GM19099 (cell line): ENCODE results near the gene ITGB4.

Source experiments
- POLR2A ChIP-seq: IDR thresholded peaks from 3 replicates; pipeline ENCODE4 v1.6.1; 2011; ENCODE audit warnings: low read depth; ENCODE audit not compliant: insufficient read length; ENCODE audit errors: extremely low read depth

ITGB4 gene

DNA sequence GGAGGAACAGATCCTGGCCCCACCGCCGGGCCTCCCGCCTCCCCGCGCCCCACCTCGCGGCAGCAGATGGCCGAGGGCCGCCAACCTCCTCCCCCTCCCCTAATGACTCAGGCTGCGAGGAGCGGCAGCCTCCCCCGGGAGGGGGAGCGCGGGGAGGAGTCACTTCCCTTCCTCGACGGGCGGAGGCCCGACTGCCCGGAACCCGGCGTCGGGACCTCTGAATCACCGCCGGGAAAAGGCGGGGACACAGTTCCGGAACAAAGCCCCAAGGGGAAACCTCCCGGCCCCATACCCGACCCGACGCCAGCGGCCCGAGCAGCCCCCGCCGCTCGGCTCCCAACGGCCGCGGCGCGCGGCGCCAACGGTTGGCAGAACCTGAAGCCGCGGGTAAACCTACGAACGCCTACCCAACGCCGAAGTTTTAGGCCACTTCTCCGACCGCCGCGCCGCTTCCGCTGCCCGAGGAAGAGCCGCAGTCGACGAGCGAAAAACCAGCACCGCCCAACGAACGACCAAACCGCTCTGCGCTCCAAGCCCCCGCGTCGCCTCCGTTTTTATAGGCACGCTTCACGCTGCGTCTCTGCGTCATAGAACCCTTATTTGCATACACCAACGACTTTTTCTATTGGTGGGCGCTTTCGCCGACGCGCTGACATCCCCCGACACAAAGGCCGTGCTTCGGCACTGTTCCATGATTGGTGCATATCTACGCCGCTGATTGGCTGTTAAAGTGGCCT lies 58.2 kb downstream of the ITGB4 start:
- TF ChIP-seq POLR2A, result peak; percentile 100

DNA sequence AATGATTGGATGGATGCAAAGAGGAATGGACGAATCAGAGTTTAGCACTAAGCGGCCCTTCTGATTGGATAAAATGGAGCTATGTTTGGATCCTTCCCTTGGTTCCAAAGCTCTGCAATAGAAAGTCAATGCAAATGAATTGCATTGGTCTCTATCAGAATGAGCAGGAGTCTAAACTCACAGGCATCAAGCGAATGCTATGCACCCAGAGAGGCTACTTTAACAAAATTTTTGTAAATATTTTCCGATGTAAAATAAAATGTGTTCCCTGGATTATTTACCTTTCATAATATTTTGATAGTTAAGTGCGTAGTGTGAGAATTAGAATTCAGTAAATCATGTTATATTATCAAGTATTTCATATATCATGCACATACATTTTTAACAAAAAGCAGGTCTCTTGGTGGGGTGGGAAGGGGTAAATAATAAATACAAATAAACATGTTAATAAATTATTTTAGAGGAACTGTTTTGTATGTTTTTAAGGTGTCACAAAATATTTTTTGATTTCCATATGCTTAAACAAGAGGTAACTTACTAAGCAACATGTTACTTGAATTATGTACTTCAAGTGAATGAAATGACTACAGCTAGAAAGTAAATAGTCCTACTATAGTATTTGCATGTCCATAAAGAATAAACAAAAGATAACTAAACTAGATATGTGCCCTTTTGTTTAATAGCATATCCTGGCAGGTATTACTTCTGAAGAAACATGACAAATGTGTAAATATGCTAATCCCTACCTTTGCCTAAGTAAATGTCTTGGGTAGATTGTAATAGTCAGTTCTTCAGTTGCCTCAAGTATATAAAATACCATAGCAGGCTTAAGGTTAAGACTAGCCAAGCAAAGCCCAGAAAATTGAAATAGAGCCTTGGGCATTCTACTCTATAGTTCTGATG lies 59.0 kb downstream of the ITGB4 start:
- no peak for TF ChIP-seq POLR2A

DNA sequence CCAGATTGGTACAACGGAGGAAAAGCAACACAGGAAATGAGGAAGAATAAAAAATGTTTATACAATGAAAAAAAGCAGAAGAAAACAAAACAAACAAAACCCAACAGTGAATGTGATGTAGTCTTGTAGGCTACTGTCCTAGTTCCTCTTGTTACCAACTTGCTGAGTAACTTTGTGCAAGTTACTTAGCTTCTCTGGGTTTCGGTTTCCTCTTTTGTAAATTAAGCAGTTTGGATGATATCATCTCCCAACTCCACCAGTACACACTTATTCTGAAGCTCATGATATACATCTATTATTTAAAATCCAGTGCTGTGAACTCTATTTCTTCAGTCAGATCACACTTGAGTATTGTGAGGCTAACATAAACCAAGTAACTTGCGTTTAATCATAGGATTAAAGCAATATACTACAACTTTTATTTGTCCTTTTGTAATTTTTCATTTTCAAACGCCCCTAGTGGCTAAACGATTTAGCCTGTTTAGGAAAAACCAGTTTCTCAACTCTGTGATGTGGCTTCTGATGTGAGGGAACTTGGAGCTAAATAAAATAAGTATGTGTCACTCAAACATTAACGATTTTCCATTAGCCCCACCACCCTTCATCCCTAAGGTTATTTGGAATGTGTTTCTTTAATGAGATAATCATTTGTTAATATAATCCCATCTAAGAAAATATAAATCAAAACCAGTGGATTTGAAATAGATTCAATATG lies 62.0 kb downstream of the ITGB4 start:
- TF ChIP-seq POLR2A, result no peak

DNA sequence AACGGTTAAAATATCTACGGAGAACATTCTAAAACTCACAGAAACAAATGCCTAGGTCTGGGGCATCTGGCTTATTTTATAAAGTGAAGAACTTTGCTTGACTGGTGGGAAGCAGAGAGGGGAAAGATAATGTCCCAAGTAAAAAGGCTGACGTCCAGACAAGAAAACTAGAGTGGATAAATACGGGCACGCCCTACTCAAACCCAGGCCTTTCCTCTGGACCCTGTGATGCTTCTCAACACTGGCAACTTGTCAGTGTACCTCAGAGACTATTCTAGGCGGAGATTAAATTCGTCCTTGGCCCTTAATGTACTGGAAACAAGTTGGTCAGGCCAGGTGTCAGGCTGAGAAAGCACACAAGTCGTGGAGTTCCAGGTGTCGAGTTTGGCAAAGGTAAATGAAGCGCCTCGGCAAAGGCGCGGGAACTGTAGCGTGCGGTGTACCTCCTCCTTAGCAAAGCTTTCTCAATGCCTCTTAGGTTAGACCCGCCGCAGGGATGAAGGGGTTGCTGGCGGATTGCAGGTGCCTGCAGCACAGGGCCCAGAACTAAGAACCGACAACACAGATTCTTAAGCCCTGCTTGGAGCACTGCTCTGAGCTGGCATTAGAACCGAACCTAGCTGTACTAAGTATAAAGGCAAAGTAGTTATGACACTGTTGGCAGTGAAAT lies 62.7 kb downstream of the ITGB4 start:
- no peak for TF ChIP-seq POLR2A

DNA sequence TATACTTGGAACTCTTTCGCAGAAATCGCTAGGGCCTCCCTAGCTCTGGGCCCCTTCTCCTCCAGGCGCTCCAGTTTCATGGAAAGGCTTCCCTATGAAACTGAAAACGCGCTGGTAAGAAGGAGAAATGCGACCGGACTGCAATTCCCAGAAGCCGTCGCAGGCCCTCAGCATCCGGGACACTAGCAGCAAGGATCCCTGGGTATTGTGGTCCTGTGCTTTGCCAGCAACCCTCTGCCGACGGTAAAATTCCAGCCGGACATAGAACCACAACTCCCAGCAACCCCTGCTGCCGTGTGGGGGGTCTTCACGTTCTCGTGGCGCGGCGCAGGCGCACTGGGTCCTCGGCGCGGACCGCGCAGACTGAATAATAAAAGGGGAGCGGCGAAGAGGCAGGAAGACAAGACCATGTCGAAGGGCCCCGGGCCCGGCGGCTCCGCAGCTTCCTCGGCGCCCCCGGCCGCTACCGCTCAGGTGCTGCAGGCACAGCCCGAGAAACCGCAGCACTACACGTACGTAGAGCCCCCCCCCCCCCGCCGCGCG lies 63.3 kb downstream of the ITGB4 start, which contains the start of gene UNK:
UNK (plus strand) TSS at position 334 of the 543 bp plus-strand sequence; CDS start at position 409, 75 bp downstream.
- no peak for TF ChIP-seq POLR2A

DNA sequence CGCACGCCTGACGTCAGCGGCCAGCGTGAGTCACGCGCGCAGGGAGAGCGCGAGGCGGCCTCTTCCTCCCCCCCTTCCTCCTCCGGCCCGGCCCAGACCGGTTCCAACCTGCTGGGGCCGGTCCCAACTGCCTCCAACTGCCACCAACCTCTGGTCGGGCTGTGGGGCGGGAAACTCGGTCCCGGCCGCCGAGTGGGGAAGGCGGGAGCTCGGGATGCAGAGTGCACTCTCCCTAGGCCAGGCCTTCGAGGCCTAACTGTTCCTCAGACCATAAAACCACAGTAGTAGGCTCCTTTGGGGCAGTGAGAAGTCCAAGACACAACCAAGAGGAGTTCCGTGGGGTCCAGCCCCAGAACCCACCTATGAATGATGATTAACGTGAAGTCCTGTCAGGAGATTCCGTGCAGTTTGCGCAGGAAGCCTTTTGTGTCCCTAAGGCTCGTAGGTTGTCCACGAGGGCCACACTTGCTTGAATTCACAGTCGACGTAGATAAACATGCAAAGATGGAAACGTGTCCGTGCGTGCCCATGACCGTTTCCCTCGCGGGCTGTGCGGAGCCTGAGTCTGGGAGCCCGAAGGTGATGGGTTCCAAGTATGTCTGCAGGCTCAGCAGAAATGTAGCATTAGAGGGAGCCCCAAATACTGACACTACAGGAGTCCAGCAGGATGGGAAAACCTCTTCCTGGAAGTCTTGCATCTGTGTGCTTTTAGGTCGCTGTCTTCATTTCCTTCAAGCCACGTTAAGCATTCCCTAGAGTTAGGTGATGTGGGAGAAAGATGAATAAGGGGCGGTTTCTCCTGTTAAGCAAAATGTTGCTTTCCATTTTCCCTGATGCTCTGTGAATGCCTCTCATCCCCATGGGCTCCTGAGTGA lies 64.0 kb downstream of the ITGB4 start:
- peak; percentile 95 for TF ChIP-seq POLR2A

DNA sequence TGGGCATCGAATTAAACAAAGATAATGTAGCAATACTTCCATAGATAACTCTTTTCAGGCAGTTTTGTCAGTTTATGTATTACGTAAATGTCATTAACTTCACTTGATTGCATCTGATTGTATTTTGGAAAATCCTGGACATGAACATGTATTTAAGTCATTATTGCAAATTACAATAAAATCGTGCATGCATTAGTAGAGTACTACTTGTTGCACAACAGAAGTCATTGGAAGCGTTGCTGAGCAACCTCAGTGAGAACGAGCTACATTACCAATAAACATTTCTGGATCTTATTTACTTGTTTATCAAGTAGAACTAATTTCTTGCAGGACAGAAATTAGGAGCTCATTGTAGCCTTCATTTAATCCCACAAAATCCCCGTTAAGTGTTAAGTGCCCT lies 70.0 kb downstream of the ITGB4 start:
- no peak for TF ChIP-seq POLR2A

DNA sequence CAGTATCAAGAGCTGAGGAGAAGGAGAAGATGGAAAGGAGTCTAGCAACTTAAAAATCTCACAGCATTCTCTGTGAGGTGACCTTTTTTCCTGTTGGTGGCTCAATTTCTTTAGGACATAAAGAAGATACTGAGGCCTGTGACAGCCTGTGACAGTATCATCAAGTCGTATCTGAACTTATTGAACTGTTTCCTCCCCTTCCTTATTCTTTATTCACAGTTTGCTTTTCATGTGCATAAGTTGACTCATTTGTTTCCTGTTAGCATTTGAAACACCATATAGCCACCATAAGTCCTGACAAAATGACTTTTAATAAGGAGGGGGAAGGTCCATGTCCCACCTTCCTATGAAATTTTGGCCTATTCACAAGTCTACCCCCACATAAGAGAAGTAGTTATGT lies 72.2 kb downstream of the ITGB4 start:
- no peak for TF ChIP-seq POLR2A

DNA sequence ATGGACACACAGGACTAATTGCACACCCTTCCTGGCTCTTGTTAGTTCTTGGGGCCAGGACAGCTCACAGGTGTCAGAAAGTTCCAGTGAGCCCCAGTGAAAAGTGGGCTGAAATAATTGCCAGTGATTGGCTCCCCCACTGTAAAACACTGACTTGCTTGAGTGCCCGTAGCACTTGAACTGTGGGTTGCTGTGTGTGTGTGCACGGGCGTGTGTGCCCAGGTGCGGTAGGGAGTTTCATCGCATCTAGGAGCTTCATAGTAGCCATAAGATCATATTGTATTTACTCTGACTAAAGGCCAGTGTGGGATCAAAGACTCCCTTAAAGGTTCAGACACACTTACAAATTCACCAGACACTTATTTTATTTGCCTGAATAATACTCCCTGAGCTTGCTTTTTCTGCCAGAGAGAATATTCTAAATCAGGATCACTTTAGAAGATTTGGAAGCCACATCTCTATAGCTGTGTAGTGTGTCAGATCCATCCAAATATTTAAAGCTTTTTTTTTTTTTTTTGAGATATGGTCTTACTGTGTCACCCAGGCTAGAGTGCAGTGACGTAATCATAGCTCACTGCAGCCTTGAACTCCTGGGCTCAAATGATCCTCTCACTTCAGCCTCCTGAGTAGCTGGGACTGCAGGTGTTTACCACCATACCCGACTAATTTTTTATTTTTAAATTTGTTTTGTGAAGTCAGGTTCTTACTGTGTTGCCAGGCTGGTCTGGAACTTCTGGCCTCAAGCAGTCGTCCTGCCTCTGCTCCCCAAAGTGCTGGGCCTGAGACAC lies 74.8 kb downstream of the ITGB4 start:
- no peak for TF ChIP-seq POLR2A

DNA sequence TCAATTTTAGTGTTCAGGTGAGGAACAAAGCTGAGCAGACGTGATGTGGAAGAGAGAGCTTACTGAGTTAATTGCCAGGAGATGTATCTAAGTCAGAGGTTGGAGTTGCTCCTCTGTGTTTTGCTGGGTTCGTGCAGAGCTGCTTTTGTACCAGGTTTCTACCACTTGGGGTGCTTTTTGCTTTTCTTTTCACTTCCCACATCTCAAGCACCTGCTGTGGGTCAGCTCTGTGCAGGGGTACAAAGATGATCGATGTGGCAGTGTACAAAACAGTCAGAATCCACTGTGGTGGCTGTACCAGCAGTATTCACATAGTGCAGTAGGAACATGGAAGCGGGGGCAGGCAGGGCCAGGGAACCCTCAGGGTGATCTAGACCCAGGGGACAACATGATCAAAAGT lies 78.1 kb downstream of the ITGB4 start:
- no peak for TF ChIP-seq POLR2A

DNA sequence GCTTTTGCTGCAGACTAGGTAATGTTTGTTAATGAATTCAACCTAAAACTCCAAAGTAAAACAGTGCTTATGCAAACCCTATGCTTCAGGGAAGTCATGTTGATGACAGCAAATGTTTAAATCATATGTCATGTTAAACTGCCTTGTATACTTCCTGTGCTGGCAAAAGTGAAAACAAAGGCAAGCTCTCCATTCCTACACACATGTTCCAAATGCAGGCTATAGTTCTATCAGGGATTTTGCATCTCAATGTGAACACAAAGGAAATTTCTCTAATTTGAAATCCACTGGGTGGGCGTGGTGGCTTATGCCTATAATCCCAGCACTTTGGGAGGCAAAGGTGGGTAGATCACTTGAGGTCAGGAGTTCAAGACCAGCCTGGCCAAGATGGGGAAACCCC lies 82.6 kb downstream of the ITGB4 start:
- no peak for TF ChIP-seq POLR2A

DNA sequence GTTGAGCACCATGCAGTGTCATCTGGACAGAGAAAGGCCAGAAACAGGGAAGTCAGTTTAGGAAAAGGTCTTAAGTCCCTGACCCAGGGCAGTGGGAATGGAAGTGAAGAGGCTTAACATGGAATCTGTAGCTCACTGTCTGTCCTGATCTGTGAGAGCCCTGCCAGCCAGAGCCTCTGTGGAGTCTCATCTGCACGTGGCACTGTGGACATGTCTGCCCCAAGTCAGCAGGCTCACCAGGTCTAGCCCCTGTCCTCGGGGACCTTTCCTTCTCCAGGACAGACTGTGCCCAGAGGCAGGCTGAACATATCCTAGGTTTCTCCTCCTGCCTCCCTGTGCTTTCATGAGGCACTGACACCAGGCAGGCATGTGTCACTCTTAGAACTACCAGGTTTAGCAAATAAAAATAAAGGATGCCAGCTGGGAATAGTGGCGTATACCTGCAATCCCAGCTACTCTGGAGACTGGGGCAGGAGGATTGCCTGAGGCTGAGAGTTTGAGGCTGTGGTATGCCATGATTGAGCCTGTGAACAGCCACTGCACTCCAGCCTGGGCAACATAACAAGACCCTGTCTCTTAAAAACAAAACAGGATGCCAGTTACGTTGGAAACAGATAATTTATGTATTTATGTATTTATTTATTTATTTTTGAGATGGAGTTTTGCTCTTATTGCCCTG lies 85.7 kb downstream of the ITGB4 start:
- TF ChIP-seq POLR2A, result no peak
